NB4 (cell line): Measurements from ENCODE around the gene ALMS1.
A peak's percentile ranks its signal among the peaks of the same experiment; 100 is the strongest.

Experiments
- DNase-seq: peaks from one replicate; pipeline ENCODE4 v3.0.0; 2010; ENCODE audit warnings: low read depth
- H3K4me3 ChIP-seq: one replicate; pipeline ENCODE4 v1.5.1; 2011; ENCODE audit warnings: mild to moderate bottlenecking, low read depth, low read length, moderate library complexity
- CTCF ChIP-seq: IDR thresholded peaks from one replicate; pipeline ENCODE4 v1.5.1; 2012; ENCODE audit warnings: low read depth, low read length
- MAX ChIP-seq: IDR thresholded peaks from 2 replicates; pipeline ENCODE4 v1.6.1; 2011; ENCODE audit warnings: low read depth, low read length
- MYC ChIP-seq: IDR thresholded peaks from 2 replicates; pipeline ENCODE4 v1.6.1; 2011; ENCODE audit warnings: low read depth, low read length
- POLR2A ChIP-seq: IDR thresholded peaks from 2 replicates; pipeline ENCODE4 v1.6.1; 2011; ENCODE audit warnings: mild to moderate bottlenecking; ENCODE audit not compliant: insufficient read length; ENCODE audit errors: extremely low read depth

The ALMS1 gene

GRCh38 chr2:73426176-73426575 is 40.5 kb downstream of the ALMS1 start:
- DNase-seq, result no peak
- no peak overlapping the region for H3K4me3 ChIP-seq
- no peak for TF ChIP-seq MAX
- no peak for TF ChIP-seq CTCF
- TF ChIP-seq MYC, result no peak
- no peak for TF ChIP-seq POLR2A

GRCh38 chr2:73436019-73436418 is 50.4 kb downstream of the ALMS1 start:
- H3K4me3 ChIP-seq, result no peak overlapping the region
- TF ChIP-seq POLR2A (no peak), MAX (no peak), CTCF (no peak), MYC (no peak)
- DNase-seq, result no peak

- TF ChIP-seq POLR2A (no peak), MYC (no peak)
- no peak for DNase-seq
Measured at GRCh38 chr2:73444202-73444601, 58.6 kb downstream of the ALMS1 start.

GRCh38 chr2:73448856-73449255 is 63.2 kb downstream of the ALMS1 start:
- TF ChIP-seq MYC (no peak), MAX (no peak), POLR2A (no peak), CTCF (no peak)
- no peak overlapping the region for H3K4me3 ChIP-seq
- no peak for DNase-seq

More at GRCh38 chr2:73444202-73444601, 58.6 kb downstream of the ALMS1 start:
- H3K4me3 ChIP-seq, result no peak overlapping the region

GRCh38 chr2:73449404-73449803 is 63.8 kb downstream of the ALMS1 start:
- TF ChIP-seq CTCF (no peak), MAX (no peak), MYC (no peak), POLR2A (no peak)
- DNase-seq, result no peak

GRCh38 chr2:73451263-73451972 is 65.8 kb downstream of the ALMS1 start:
- no peak for TF ChIP-seq MAX
- TF ChIP-seq POLR2A, result no peak
- TF ChIP-seq CTCF, result no peak
- no peak for TF ChIP-seq MYC
- H3K4me3 ChIP-seq, result no peak overlapping the region
- peak; percentile 61 for DNase-seq

More at GRCh38 chr2:73449404-73449803, 63.8 kb downstream of the ALMS1 start:
- no peak overlapping the region for H3K4me3 ChIP-seq
